ENCODE measurements around the gene C3. TPM values are rescaled to one million over a fixed set of nuclear protein-coding genes. Genes with fewer than 3 reads are reported as not detected.

The C3 gene
- total RNA-seq, 4 donors from 2014 or later: 393 to 1,020 (median 677) TPM

GRCh38 chr19:6654347-6655310 lies 65.8 kb downstream of the C3 start:
- no peak for TF ChIP-seq EP300 (IDR thresholded peaks at IDR 0.05)
- no peak for TF ChIP-seq CTCF (IDR thresholded peaks at IDR 0.05)
- no peak for TF ChIP-seq POLR2AphosphoS5 (IDR thresholded peaks at IDR 0.05)
- TF ChIP-seq POLR2A (IDR thresholded peaks at IDR 0.05; ENCODE audit: low read depth): no peak
- peaks cover 0 to 50% (median 12%) of the 10 kb centered on the region in 4 donors for H3K27me3 ChIP-seq
- H3K27ac ChIP-seq (replicated peaks in 1 of 4): no peak overlapping the region
- H3K4me3 ChIP-seq: no peak overlapping the region
- peaks cover 0 to 7% (median 2%) of the 10 kb centered on the region in 4 donors for H3K9me3 ChIP-seq
- H3K4me1 ChIP-seq: no peaks in the 10 kb centered on the region
- DNase-seq (ENCODE audit: extremely low spot score): no peak
- WGBS: 56% methylated on average over 15 of the region's 15 CpGs
- intact Hi-C loops (cut with DNase I): no loop called here
- H3K36me3 ChIP-seq: no peaks in the 10 kb centered on the region

DNA sequence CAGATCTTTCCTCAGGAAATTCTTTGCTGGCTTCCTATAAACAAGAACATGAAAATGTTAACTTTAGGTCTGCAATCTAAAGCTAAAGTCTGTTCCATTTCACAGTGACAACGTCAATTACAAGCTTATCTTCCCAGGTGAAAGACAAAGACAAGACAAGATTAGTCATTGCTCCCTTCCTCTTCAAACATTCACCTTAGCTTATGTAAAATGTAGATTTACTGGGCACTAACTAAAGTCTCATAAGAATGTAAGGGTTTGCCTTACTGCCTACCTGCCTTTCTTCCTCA lies 67.7 kb downstream of the C3 start:
- WGBS: 54% methylated on average over 1 of the region's 1 CpG
- no peak for TF ChIP-seq POLR2AphosphoS5 (IDR thresholded peaks at IDR 0.05)
- TF ChIP-seq CTCF (IDR thresholded peaks at IDR 0.05): no peak
- TF ChIP-seq EP300 (IDR thresholded peaks at IDR 0.05): no peak
- no peak for TF ChIP-seq POLR2A (IDR thresholded peaks at IDR 0.05; ENCODE audit: low read depth)
- Histone ChIP-seq H3K36me3 (no peaks in the 10 kb centered on the region), H3K27me3 (peaks cover 0 to 45% (median 7%) of the 10 kb centered on the region in 4 donors), H3K27ac (replicated peaks in 1 of 4) (no peak overlapping the region), H3K4me1 (no peaks in the 10 kb centered on the region), H3K9me3 (peaks cover 0 to 7% (median 2%) of the 10 kb centered on the region in 4 donors), H3K4me3 (no peak overlapping the region)
- DNase-seq (ENCODE audit: extremely low spot score): no peak
- intact Hi-C loops (cut with DNase I): no loop called here

- Histone ChIP-seq H3K36me3 (no peaks in the 10 kb centered on the region), H3K27ac (replicated peaks in 1 of 4) (no peak overlapping the region), H3K9me3 (peaks cover 0 to 7% (median 2%) of the 10 kb centered on the region in 4 donors), H3K4me3 (no peak overlapping the region), H3K27me3 (peaks cover 0 to 45% (median 6%) of the 10 kb centered on the region in 4 donors), H3K4me1 (no peaks in the 10 kb centered on the region)
- intact Hi-C loops (cut with DNase I): no loop called here
- 64% methylated on average over 6 of the region's 6 CpGs for WGBS
- no peak for DNase-seq (ENCODE audit: extremely low spot score)
- no peak for TF ChIP-seq CTCF (IDR thresholded peaks at IDR 0.05)
These were observed 68.3 kb downstream of the C3 start for GRCh38 chr19:6651965-6652804.

GRCh38 chr19:6649185-6649584 lies 71.3 kb downstream of the C3 start:
- H3K36me3 ChIP-seq: no peaks in the 10 kb centered on the region
- peaks cover 0 to 7% (median 2%) of the 10 kb centered on the region in 4 donors for H3K9me3 ChIP-seq
- H3K27ac ChIP-seq (replicated peaks in 1 of 4): no peak overlapping the region
- TF ChIP-seq POLR2A (IDR thresholded peaks at IDR 0.05; ENCODE audit: low read depth): no peak
- no peak for TF ChIP-seq POLR2AphosphoS5 (IDR thresholded peaks at IDR 0.05)
- no peak for TF ChIP-seq EP300 (IDR thresholded peaks at IDR 0.05)
- no peak for TF ChIP-seq CTCF (IDR thresholded peaks at IDR 0.05)
- H3K4me1 ChIP-seq: no peaks in the 10 kb centered on the region
- no peak overlapping the region for H3K4me3 ChIP-seq
- H3K27me3 ChIP-seq: peaks cover 0 to 45% (median 0%) of the 10 kb centered on the region in 4 donors
- WGBS: 34% methylated on average over 2 of the region's 2 CpGs
- intact Hi-C loops (cut with DNase I): no loop called here
- DNase-seq (ENCODE audit: extremely low spot score): no peak

Data from esophagus muscularis mucosa (tissue), 4 donors.